Transverse colon (tissue), 4 donors: ENCODE measurements around the gene USP4.

ENCODE experiments used
- CTCF ChIP-seq, 5 experiments: fragments of 200-600 bp in 3 of 5; fragments of 450-650 bp in 2 of 5; sonication (generic) in 3 of 5; IDR thresholded peaks; 1 replicate in 2 of 5; 2 replicates in 3 of 5; pipeline ENCODE4 v1.5.1; 2016 to 2017; ENCODE audit warnings: antibody characterized with exemption in 5 of 5, inconsistent platforms in 3 of 5, mild to moderate bottlenecking in 2 of 5, moderate library complexity in 1 of 5
- EP300 ChIP-seq: sonication (generic); formaldehyde crosslinking; IDR thresholded peaks from one replicate; pipeline ENCODE4 v1.6.1; 2017; ENCODE audit warnings: antibody characterized with exemption, low read depth
- POLR2A ChIP-seq: fragments of 450-650 bp; IDR thresholded peaks from one replicate; pipeline ENCODE4 v1.6.1; 2016; ENCODE audit warnings: antibody characterized with exemption, mild to moderate bottlenecking, moderate library complexity
- POLR2AphosphoS5 ChIP-seq, 3 donors: sonication (generic); formaldehyde crosslinking; IDR thresholded peaks; one replicate each; pipeline ENCODE4 v1.6.1; 2016; ENCODE audit warnings: antibody characterized with exemption in 3 of 3

GRCh38 chr3:49313896-49314688 lies 25.8 kb downstream of the USP4 start:
- TF ChIP-seq CTCF (IDR thresholded peaks at IDR 0.05) (no peak), POLR2A (no peak), POLR2AphosphoS5 (IDR thresholded peaks at IDR 0.05) (no peak), EP300 (no peak)
